GM12878 (cell line): ENCODE measurements around the gene MB. TPM values are rescaled to one million over a fixed set of nuclear protein-coding genes. Genes with fewer than 3 reads are reported as not detected.

Source experiments
- ATF7 ChIP-seq: fragments of 450-650 bp; IDR thresholded peaks from 2 replicates; pipeline ENCODE4 v1.6.1; 2016; ENCODE audit warnings: low read depth, mild to moderate bottlenecking
- CHD2 ChIP-seq: IDR thresholded peaks from 2 replicates; pipeline ENCODE4 v1.6.1; 2011; ENCODE audit warnings: low read depth, low read length, improper control_type of control experiment, borderline replicate concordance
- ETV6 ChIP-seq, 2 experiments: fragments of 450-650 bp in 1 of 2; IDR thresholded peaks in 1 of 2; conservative IDR thresholded peaks in 1 of 2; 2 replicates each; pipeline ENCODE4 v1.6.1; 2014; ENCODE audit warnings: antibody characterized with exemption in 1 of 2, borderline replicate concordance in 1 of 2, low read depth in 1 of 2, mild to moderate bottlenecking in 1 of 2, moderate library complexity in 1 of 2
- EZH2 ChIP-seq: IDR thresholded peaks from 2 replicates; pipeline ENCODE4 v1.6.1; 2012; ENCODE audit warnings: low read depth, mild to moderate bottlenecking, control low read depth, inconsistent platforms, low read length, borderline replicate concordance; ENCODE audit not compliant: control insufficient read depth
- FOXK2 ChIP-seq: fragments of 450-650 bp; IDR thresholded peaks from 2 replicates; pipeline ENCODE4 v1.6.1; 2017; ENCODE audit warnings: mild to moderate bottlenecking, moderate library complexity
- IKZF1 ChIP-seq: fragments of 450-650 bp; conservative IDR thresholded peaks from 2 replicates; pipeline ENCODE4 v1.6.1; 2017; ENCODE audit warnings: antibody characterized with exemption, mild to moderate bottlenecking
- JUNB ChIP-seq: IDR thresholded peaks from 2 replicates; pipeline ENCODE4 v1.6.1; 2016; ENCODE audit warnings: antibody characterized with exemption, mild to moderate bottlenecking
- MEF2B ChIP-seq: fragments of 450-650 bp; IDR thresholded peaks from 2 replicates; pipeline ENCODE4 v1.6.1; 2018; ENCODE audit warnings: mild to moderate bottlenecking, moderate library complexity; ENCODE audit not compliant: partially characterized antibody, poor library complexity, severe bottlenecking
- MXI1 ChIP-seq: fragments of 150-350 bp; IDR thresholded peaks from 2 replicates; pipeline ENCODE4 v1.6.1; 2011; ENCODE audit warnings: low read depth, mild to moderate bottlenecking, inconsistent platforms, low read length, improper control_type of control experiment
- NBN ChIP-seq: fragments of 450-650 bp; IDR thresholded peaks from 2 replicates; pipeline ENCODE4 v1.6.1; 2016
- NR2C2 ChIP-seq: IDR thresholded peaks from 2 replicates; pipeline ENCODE4 v1.6.1; 2011; ENCODE audit warnings: borderline replicate concordance, low read depth; ENCODE audit not compliant: control insufficient read depth, insufficient read length
- PML ChIP-seq: IDR thresholded peaks from 2 replicates; pipeline ENCODE4 v1.6.1; 2012; ENCODE audit warnings: low read length, inconsistent platforms
- RUNX3 ChIP-seq: IDR thresholded peaks from 2 replicates; pipeline ENCODE4 v1.6.1; 2012; ENCODE audit warnings: low read length, inconsistent platforms
- SMC3 ChIP-seq: IDR thresholded peaks from 2 replicates; pipeline ENCODE4 v1.6.1; 2011; ENCODE audit warnings: low read length, improper control_type of control experiment, borderline replicate concordance
- ZZZ3 ChIP-seq: IDR thresholded peaks from 2 replicates; pipeline ENCODE4 v1.6.1; 2011; ENCODE audit warnings: low read depth; ENCODE audit not compliant: control insufficient read depth, insufficient read length
- polyA plus RNA-seq, 11 experiments: library from polyadenylated mRNA; depleted of rRNA in 4 of 11; unstranded in 6 of 11; stranded (reverse) in 5 of 11; fragments of >200 nt; fragmentation: Nextera tagmentation in 4 of 11; fragmentation: Illumina TruSeq in 1 of 11; extraction: Ambion mirVana in 4 of 11; extraction: Trizol in 1 of 11; gene quantifications; 1 replicate in 1 of 11; 2 replicates in 10 of 11; pipeline versions ENCODE4 v1.2.1 to v1.2.3, GENCODE V29; 2011 to 2016; ENCODE audit warnings: inconsistent platforms in 2 of 11, missing spikeins in 2 of 11, low read depth in 1 of 11
- total RNA-seq, 4 experiments: library from RNA; depleted of rRNA in 3 of 4; stranded (reverse); fragments of >200 nt in 3 of 4; fragmentation: Illumina TruSeq in 1 of 4; extraction: Trizol in 1 of 4; gene quantifications; 2 replicates each; pipeline versions ENCODE4 v1.2.1 to v1.2.3, GENCODE V29; 2013 to 2021
- TF ChIP-seq, protein P1 (sequence below): fragments of 450-650 bp; IDR thresholded peaks from 2 replicates; pipeline ENCODE4 v1.6.1; 2018; ENCODE audit warnings: borderline replicate concordance, mild to moderate bottlenecking; ENCODE audit not compliant: partially characterized antibody
- TF ChIP-seq, protein P2 (sequence below): IDR thresholded peaks from 2 replicates; pipeline ENCODE4 v1.6.1; 2011; ENCODE audit warnings: low read depth, mild to moderate bottlenecking, low read length, moderate library complexity, borderline replicate concordance; ENCODE audit errors: extremely low read depth

MB gene
- total and polyA plus RNA-seq, 10 of the 15 experiments (the other 5 are each of a cell fraction or from before 2014, with no cell fraction given): 0.09 to 0.41 (median 0.23) TPM; not detected in 3

DNA sequence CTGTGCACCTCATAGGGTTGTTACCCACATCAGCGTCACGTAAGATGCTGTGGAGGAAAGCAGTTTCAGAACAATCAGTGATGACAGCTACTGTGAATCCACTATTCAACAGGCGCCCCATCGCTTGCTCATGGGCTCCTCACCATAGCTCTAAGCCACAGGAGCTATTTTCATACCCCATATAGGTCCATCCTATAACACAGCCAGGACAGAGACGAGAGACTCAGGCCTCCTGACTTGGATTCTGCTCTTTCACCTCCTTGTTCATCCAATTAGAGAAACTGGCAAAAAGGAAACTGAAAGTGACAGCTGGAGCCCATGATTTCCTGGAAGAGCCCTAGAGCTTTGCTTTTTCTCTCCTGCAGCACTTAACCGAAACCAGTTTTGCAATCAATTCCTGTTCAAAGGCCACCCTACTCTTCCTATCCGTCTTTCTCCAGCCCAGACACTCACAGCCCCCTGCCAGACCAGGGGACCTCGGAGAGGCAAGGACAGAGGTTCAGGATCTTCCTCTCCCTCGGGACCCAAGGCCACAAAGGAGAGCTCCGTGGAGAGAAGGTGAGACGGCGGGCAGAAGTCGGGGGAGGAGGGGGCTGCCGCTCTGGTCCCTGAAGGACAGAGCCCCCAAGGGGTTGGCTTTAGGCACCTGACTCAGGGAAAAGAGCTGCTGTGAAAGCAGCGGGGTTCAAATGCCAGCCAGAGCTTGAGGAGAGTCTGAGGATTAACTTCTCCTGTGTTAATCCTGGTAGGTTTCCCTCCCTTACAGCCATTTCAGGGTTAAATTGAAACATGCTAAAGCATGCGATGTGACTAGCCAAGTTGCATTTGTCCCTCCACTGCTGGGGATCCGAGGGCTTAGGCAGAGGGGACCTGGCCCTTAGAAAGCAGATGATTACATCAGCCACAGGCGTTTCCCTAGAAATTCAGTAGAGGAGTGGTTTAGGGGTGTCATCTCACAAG, 31.2 kb upstream of the MB start, which contains the start of gene APOL6 (continued):
- peak in 1 of 2 experiments; percentile 81; a peak in 2 of 4 replicates for TF ChIP-seq ETV6 (conservative IDR thresholded peaks at IDR 0.05 in 1 of 2, IDR thresholded peaks at IDR 0.05 in 1 of 2; ENCODE audit: borderline replicate concordance in 1 of 2, low read depth in 1 of 2)
- TF ChIP-seq JUNB: 0 out of 2 replicates have a peak, but pooled peaks have one; percentile 9
- TF ChIP-seq FOXK2: no peak
- no peak for TF ChIP-seq ZZZ3
- TF ChIP-seq EZH2: no peak
- TF ChIP-seq PML: no peak
- no peak; the same call in 1 of the 2 replicates for TF ChIP-seq CHD2
- TF ChIP-seq IKZF1: peak; percentile 80
- peak; percentile 4; the same call in 1 of the 2 replicates for TF ChIP-seq SMC3
- TF ChIP-seq, protein P1, sequence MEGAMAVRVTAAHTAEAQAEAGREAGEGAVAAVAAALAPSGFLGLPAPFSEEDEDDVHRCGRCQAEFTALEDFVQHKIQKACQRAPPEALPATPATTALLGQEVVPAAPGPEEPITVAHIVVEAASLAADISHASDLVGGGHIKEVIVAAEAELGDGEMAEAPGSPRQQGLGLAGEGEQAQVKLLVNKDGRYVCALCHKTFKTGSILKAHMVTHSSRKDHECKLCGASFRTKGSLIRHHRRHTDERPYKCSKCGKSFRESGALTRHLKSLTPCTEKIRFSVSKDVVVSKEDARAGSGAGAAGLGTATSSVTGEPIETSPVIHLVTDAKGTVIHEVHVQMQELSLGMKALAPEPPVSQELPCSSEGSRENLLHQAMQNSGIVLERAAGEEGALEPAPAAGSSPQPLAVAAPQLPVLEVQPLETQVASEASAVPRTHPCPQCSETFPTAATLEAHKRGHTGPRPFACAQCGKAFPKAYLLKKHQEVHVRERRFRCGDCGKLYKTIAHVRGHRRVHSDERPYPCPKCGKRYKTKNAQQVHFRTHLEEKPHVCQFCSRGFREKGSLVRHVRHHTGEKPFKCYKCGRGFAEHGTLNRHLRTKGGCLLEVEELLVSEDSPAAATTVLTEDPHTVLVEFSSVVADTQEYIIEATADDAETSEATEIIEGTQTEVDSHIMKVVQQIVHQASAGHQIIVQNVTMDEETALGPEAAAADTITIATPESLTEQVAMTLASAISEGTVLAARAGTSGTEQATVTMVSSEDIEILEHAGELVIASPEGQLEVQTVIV: no peak
- no peak for TF ChIP-seq MXI1
- 0 out of 2 replicates have a peak, but pooled peaks have one; percentile 20 for TF ChIP-seq NBN
- TF ChIP-seq, protein P2, sequence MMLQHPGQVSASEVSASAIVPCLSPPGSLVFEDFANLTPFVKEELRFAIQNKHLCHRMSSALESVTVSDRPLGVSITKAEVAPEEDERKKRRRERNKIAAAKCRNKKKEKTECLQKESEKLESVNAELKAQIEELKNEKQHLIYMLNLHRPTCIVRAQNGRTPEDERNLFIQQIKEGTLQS: no peak
- TF ChIP-seq ATF7: 0 out of 2 replicates have a peak, but pooled peaks have one; percentile 20
- peak; percentile 75 for TF ChIP-seq MEF2B
- TF ChIP-seq NR2C2: no peak
- peak; percentile 36; the same call in 1 of the 2 replicates for TF ChIP-seq RUNX3
- TF ChIP-seq, all 136 proteins: peak for 26
